GM21515 (cell line): ENCODE results near the gene PRR36.
"Not testable (repeated sequence)": the region's sequence is repeated elsewhere in the genome, so short reads cannot be mapped to it uniquely, and the experiment has no call there.

Source experiments
- ATAC-seq: cut with Tn5 transposase; IDR thresholded peaks from one replicate; pipeline ENCODE4 v1.9.1; 2021; ENCODE audit not compliant: unreplicated experiment

The PRR36 gene

GRCh38 chr19:7860714-7861618 lies 13.2 kb downstream of the PRR36 start:
- no peak for ATAC-seq

DNA sequence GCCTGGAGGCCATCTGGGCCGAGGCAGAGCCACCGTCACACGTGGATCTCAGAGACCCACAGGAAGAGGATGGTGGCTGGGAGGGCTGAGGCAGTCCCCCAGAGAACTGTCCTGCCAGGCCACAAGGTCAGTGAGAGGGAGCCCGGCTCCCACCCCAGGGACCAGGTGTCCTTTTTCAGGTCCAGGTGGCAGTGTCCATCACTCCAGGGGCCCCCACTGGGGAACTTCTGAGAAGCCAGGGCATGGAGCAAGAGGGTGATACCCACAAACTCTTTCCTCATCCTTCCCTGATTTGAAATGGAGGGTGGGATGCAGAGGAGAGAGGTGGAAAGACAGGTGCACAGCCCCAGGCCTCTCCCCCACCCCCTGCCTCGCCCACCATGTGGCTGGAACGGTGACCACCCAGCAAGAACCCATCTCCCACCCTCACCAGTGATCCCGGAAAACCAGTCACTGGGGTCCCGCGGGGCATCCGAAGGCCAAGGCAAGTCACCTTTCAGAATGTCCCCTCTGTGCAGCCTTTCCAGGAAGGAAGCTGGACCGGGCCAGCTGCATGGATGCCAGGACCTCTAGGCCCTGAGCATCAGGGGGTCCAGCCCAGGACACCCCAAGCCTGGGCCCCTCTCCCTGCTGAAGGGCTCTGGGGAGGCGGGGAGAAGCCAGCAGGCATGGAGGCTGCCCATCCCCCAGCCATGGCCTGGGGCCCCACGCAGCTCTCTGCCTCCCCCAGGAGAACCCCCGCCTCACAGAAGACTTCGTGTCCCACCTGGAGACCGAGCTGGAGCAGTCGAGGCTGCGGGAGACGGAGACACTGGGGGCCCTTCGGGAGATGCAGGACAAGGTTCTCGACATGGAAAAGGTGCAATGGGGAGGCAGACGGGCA lies 14.1 kb downstream of the PRR36 start:
- ATAC-seq, result no peak

DNA sequence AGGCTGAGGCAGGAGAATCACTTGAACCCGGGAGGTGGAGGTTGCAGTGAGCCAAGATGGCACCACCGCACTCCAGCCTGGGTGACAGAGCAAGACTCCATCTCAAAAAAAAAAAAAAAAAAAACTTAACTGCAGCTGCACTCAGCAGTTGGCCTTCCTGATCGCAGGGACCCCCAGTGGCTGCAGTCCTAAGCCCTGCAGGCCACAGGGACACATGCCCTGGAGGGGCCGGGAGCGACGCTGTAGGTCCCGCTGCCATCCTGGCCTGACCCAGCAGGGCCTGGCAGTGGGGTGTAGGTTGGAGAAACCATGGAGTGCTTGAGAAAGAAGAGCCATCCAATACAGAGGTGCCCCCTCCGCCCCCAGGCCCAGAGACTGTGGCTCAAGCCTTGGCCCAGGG lies 15.1 kb downstream of the PRR36 start:
- ATAC-seq, result not testable (repeated sequence)

- no peak for ATAC-seq
Observed at GRCh38 chr19:7858109-7858770, 15.9 kb downstream of the PRR36 start.

- ATAC-seq, result no peak
Observed at GRCh38 chr19:7857727-7858108, 16.5 kb downstream of the PRR36 start.

DNA sequence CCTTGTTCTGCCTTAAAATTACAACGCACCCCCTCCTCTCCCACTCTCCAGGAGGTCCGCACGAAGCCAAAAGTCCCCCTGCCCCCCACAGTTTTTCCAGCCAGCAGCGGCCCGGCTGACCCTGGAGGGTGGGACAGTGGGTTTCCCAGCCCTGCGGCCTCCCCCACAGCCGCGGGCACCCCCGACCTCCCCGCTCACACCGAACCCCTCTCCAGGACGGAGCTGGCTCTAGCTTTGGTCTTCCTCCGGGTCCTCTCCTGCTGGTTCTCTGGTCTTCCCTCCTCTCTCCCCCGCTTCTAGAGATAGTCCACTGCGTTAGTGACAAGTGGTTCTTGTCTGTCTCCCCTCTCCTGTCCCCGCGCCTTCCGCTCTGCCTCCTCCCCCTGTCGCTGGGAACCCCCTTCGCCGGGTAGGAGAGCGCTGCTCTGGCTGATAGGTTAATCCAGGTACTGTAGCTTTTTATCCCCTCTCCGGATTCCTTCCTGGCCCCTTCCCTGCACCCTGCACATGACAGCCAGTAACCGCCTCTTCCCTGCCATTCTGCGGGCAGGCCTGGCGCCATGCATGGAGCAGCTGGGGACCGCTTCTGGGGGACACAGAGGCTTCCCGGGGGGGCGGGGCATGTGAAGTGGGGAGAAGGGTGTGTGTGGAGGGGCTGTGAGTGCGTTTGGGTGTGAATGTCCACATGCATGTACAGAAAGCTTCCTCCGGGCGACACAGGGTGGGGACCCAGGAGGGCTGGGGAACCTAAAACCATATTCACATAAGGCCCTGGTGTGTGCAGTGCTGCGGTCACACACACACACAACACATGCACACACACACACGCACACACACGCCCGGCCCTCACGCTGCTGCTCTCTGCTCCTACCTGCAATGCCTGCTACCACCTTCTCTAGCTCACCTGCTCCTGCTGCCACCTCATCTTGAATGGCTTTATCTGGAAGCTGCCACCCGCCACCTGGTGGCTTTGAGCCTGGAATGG lies 17.2 kb downstream of the PRR36 start:
- no peak for ATAC-seq

DNA sequence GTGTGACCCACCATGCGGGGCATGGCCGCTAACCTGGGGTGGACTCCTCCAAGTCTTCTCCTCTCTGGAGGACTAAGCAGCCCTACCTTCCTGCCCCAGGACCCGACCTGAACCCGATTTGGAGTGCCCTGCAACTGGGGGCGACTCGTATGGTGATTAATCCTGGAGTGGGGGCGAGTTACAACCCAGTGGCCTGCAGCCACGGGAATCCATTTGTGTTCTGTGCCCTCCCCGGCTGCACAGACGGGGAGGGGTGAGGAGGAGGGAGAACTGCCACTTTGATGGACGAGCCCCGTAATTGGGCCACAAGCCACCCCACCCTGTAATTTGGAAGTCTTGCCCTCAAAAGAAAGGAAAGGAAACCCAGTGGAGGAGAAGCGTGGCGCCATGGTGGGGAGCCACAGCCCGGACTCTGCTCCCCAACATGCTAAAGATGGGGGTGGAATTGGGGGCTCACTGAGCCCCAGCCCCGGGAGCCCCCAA lies 18.0 kb downstream of the PRR36 start:
- no peak for ATAC-seq

DNA sequence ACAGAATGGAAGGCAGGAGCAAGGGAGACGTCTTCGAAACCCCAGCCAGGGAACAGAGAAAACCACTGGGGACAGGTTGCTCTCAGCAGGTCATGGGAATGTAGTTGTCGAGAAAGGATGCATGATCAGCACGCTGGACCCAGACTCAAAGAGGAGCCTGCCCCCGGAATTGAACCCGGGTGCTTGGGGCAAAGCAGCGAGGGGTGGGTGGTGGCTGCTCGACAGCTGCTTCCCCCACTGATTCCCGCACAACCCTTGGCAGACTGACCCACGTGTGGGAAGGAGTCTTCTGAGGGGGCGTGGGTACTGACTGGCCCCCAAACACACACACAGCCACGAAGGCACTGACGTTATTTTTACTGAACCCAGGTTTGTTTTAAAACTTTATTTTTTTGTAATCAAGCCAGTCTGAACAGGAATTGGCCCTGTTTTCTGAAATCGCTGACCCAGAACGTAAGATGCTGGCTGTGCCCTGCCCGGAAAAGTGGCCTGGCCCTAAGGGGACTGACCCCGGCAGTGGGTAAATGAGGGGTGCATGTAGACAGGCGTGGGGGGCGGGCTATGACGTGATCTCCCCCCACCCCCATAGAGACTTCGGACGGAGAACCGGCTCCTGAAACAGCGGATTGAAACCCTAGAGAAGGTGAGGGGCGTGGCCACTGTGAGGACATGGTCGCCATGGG lies 18.6 kb downstream of the PRR36 start:
- ATAC-seq, result no peak

GRCh38 chr19:7853770-7854128 lies 20.4 kb downstream of the PRR36 start:
- no peak for ATAC-seq

GRCh38 chr19:7852851-7853769 lies 21.1 kb downstream of the PRR36 start:
- ATAC-seq, result no peak

- no peak for ATAC-seq
Observed at GRCh38 chr19:7851623-7852500, 22.3 kb downstream of the PRR36 start.

- no peak for ATAC-seq
Observed at GRCh38 chr19:7850945-7851622, 23.1 kb downstream of the PRR36 start.

DNA sequence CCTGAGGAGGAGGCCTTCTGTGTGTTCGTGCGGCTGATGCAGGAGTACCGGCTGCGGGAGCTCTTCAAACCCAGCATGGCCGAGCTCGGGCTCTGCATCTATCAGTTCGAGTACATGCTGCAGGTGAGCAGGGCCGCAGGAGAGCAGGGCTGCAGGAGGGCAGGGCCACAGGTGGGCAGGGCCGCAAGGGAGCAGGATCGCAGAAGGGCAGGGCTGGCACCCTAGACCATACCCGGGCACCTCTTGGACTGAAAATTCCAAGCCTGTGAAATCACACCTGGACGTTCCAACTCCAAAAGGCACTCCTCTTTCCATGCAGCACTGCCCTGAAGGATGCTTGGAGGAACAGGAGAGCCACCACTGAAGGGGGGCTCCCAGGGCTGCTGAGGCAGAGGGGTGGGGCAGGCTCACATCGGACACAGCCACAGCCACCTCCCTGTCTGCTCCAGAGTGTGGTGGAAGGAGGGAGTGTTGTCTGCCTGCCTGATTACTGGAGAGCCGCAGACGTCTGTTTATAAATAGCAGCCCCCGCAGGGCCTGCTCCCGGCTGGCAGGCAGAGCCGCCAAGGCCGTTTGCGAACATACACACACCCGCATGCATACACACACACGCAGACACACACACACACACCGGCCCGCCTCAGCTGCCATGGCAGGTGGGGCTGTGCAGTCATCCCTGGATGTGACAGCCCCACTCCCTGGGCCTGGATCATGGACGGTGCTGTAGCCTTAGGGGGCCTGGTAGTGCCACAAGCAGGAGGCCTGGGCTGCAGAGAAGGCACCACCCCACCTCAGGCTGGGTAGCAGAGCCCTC lies 24.0 kb downstream of the PRR36 start:
- ATAC-seq, result no peak

- no peak for ATAC-seq
Observed at GRCh38 chr19:7849631-7849999, 24.6 kb downstream of the PRR36 start.

GRCh38 chr19:7848779-7849457 lies 25.3 kb downstream of the PRR36 start:
- no peak for ATAC-seq

DNA sequence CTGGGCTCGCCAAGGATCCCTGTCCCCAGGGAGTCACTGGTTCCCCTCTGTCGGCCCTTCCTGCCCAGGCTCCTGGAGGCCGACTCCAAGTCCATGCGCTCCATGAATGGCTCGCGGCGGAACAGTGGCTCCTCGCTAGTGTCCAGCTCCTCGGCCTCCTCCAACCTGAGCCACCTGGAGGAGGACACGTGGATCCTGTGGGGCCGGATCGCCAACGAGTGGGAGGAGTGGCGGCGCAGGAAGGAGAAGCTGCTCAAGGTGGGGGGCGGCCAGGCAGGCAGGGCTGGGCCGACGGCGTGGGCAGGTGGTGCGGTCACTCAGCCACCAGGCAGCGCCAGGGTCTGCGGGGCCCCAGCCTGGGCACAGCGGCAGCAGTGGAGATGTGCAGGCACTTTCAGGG lies 26.5 kb downstream of the PRR36 start:
- no peak for ATAC-seq
